Ishikawa (cell line): ENCODE measurements around the gene SMPDL3A.

ENCODE experiments used
- CEBPB ChIP-seq: IDR thresholded peaks from 2 replicates; pipeline ENCODE4 v1.6.1; 2012
- CREB1 ChIP-seq: IDR thresholded peaks from 2 replicates; pipeline ENCODE4 v1.6.1; 2012; ENCODE audit warnings: low read depth
- EGR1 ChIP-seq: IDR thresholded peaks from 2 replicates; pipeline ENCODE4 v1.6.1; 2012
- EP300 ChIP-seq: IDR thresholded peaks from 2 replicates; pipeline ENCODE4 v1.6.1; 2012; ENCODE audit warnings: borderline replicate concordance
- FOXM1 ChIP-seq: IDR thresholded peaks from 2 replicates; pipeline ENCODE4 v1.6.1; 2012; ENCODE audit warnings: low read depth, borderline replicate concordance
- NFIC ChIP-seq: IDR thresholded peaks from 2 replicates; pipeline ENCODE4 v1.6.1; 2012
- RAD21 ChIP-seq: IDR thresholded peaks from 2 replicates; pipeline ENCODE4 v1.6.1; 2012; ENCODE audit warnings: low read depth
- TAF1 ChIP-seq: IDR thresholded peaks from 2 replicates; pipeline ENCODE4 v1.6.1; 2012; ENCODE audit warnings: low read depth, mild to moderate bottlenecking
- TCF12 ChIP-seq: IDR thresholded peaks from 2 replicates; pipeline ENCODE4 v1.6.1; 2012; ENCODE audit warnings: low read depth
- TEAD4 ChIP-seq: IDR thresholded peaks from 2 replicates; pipeline ENCODE4 v1.6.1; 2012
- YY1 ChIP-seq: IDR thresholded peaks from 2 replicates; pipeline ENCODE4 v1.6.1; 2012; ENCODE audit warnings: low read depth
- ZBTB7A ChIP-seq: IDR thresholded peaks from 2 replicates; pipeline ENCODE4 v1.6.1; 2012; ENCODE audit warnings: low read depth
- TF ChIP-seq, protein P1 (sequence below): IDR thresholded peaks from 2 replicates; pipeline ENCODE4 v1.6.1; 2012; ENCODE audit warnings: low read depth, mild to moderate bottlenecking
- TF ChIP-seq, protein P2 (sequence below): IDR thresholded peaks from 2 replicates; pipeline ENCODE4 v1.6.1; 2012
- TF ChIP-seq, protein P3 (sequence below): IDR thresholded peaks from 2 replicates; pipeline ENCODE4 v1.6.1; 2012

The SMPDL3A gene

DNA sequence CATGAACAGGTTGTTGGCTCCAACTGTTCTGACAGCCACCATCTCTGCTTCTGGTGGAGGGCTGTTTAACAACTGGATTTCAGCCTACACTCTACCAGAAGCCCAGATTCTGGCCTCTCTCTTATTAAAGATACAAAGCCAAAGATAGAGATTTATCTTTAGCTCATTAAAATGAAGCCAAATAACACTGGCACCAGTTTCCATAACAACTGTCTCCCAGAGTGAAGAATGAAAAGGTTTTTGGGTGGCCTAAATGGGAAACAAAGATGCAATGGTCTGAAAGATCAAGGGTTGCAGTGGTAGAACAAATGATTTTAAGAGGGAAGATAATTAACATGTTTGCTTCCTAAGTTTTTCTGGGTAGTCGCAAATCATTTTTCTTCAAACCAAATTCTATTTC, 3.2 kb upstream of the SMPDL3A start:
- TF ChIP-seq CREB1 (no peak), TCF12 (no peak), EGR1 (no peak), YY1 (no peak), TEAD4 (no peak), EP300 (no peak), NFIC (no peak), TAF1 (no peak), CEBPB (no peak), ZBTB7A (no peak), FOXM1 (no peak), RAD21 (no peak)
- TF ChIP-seq, protein P1, sequence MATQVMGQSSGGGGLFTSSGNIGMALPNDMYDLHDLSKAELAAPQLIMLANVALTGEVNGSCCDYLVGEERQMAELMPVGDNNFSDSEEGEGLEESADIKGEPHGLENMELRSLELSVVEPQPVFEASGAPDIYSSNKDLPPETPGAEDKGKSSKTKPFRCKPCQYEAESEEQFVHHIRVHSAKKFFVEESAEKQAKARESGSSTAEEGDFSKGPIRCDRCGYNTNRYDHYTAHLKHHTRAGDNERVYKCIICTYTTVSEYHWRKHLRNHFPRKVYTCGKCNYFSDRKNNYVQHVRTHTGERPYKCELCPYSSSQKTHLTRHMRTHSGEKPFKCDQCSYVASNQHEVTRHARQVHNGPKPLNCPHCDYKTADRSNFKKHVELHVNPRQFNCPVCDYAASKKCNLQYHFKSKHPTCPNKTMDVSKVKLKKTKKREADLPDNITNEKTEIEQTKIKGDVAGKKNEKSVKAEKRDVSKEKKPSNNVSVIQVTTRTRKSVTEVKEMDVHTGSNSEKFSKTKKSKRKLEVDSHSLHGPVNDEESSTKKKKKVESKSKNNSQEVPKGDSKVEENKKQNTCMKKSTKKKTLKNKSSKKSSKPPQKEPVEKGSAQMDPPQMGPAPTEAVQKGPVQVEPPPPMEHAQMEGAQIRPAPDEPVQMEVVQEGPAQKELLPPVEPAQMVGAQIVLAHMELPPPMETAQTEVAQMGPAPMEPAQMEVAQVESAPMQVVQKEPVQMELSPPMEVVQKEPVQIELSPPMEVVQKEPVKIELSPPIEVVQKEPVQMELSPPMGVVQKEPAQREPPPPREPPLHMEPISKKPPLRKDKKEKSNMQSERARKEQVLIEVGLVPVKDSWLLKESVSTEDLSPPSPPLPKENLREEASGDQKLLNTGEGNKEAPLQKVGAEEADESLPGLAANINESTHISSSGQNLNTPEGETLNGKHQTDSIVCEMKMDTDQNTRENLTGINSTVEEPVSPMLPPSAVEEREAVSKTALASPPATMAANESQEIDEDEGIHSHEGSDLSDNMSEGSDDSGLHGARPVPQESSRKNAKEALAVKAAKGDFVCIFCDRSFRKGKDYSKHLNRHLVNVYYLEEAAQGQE: no peak
- TF ChIP-seq, protein P2, sequence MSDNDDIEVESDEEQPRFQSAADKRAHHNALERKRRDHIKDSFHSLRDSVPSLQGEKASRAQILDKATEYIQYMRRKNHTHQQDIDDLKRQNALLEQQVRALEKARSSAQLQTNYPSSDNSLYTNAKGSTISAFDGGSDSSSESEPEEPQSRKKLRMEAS: no peak
- TF ChIP-seq, protein P3, sequence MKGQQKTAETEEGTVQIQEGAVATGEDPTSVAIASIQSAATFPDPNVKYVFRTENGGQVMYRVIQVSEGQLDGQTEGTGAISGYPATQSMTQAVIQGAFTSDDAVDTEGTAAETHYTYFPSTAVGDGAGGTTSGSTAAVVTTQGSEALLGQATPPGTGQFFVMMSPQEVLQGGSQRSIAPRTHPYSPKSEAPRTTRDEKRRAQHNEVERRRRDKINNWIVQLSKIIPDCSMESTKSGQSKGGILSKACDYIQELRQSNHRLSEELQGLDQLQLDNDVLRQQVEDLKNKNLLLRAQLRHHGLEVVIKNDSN: no peak

DNA sequence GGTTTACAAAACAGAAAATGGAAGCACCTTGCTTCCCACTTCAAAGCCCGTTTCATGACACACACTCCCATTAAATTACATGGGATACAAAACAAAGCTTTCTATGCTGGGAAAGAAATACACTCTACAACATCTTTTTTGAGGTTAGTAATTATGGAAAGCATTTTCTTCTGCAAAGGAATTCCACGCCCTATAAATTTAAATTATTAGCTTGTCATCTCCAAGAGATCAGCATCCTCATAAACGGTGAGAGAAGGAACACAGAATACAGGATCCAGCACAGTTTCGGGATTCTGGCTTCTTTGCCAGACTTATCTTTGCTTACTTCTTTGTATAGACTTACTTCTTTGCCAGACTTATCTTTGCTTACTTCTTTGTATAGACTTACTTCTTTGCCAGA, 1.3 kb upstream of the SMPDL3A start:
- TF ChIP-seq CREB1 (no peak), NFIC (no peak), RAD21 (no peak), YY1 (no peak), TEAD4 (no peak), CEBPB (no peak), TCF12 (no peak), FOXM1 (no peak), ZBTB7A (no peak), EP300 (no peak), TAF1 (no peak), EGR1 (no peak)
- TF ChIP-seq, protein P1: no peak
- TF ChIP-seq, protein P2: no peak
- TF ChIP-seq, protein P3: no peak

DNA sequence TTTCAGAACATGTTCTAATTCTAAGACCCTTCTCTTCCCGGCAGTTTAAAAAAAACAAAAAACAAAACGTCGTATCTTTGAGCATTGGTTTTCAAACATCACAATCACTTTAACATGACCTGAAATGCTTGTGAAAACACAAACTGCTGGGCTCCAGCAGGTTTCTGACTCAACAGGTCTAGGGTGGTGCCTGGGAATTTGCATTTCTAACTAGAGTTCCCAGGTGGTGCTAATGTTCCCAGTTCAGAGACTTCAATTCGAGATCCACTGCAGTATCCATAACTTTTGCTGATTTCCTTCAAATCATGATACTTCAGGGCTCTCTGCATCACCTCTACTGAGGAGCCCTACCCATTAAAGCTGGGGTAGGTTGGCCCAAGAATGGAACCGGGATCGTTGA, 850 bp upstream of the SMPDL3A start:
- TF ChIP-seq TEAD4 (no peak), EP300 (no peak), YY1 (no peak), RAD21 (no peak), NFIC (no peak), TCF12 (no peak), FOXM1 (no peak), EGR1 (no peak), TAF1 (no peak), CEBPB (no peak), CREB1 (no peak), ZBTB7A (no peak)
- TF ChIP-seq, protein P3: no peak
- TF ChIP-seq, protein P1: no peak
- TF ChIP-seq, protein P2: no peak

DNA sequence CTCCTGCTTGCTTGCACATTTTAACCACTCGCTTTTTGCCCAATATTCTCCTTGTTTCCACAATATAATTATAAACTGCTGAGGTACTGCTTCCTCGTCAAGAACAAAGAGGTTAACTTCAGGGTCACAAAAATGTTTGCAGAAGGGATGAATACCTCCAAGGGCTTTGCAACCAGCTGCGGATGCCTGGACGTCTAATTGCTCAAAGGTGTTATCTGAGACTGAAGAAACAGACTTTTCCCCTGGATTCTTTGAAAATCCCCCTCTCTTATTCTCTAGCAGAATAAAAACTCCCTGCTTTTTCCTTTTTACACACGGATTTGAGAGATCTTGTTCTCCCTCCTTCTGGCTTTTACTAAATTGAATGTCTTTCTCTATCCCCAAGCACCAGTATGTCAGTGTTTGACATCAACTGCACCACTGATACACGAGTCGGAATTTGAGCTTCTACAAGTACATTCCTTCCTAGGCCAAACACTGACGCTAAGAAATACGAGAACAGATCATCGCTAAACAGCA, 336 bp upstream of the SMPDL3A start:
- TF ChIP-seq, protein P2: no peak
- TF ChIP-seq ZBTB7A (no peak), TCF12 (no peak)
